Ishikawa (cell line): ENCODE data around the gene C2CD3.

ENCODE experiments used
- CREB1 ChIP-seq: IDR thresholded peaks from 2 replicates; pipeline ENCODE4 v1.6.1; 2012; ENCODE audit warnings: low read depth
- EP300 ChIP-seq: IDR thresholded peaks from 2 replicates; pipeline ENCODE4 v1.6.1; 2012; ENCODE audit warnings: borderline replicate concordance
- FOXM1 ChIP-seq: IDR thresholded peaks from 2 replicates; pipeline ENCODE4 v1.6.1; 2012; ENCODE audit warnings: low read depth, borderline replicate concordance
- MAX ChIP-seq: IDR thresholded peaks from 2 replicates; pipeline ENCODE4 v1.6.1; 2012
- RAD21 ChIP-seq: IDR thresholded peaks from 2 replicates; pipeline ENCODE4 v1.6.1; 2012; ENCODE audit warnings: low read depth
- REST ChIP-seq: IDR thresholded peaks from 2 replicates; pipeline ENCODE4 v1.6.1; 2012; ENCODE audit warnings: low read depth, mild to moderate bottlenecking
- TAF1 ChIP-seq: IDR thresholded peaks from 2 replicates; pipeline ENCODE4 v1.6.1; 2012; ENCODE audit warnings: low read depth, mild to moderate bottlenecking
- TCF12 ChIP-seq: IDR thresholded peaks from 2 replicates; pipeline ENCODE4 v1.6.1; 2012; ENCODE audit warnings: low read depth
- TEAD4 ChIP-seq: IDR thresholded peaks from 2 replicates; pipeline ENCODE4 v1.6.1; 2012
- USF1 ChIP-seq: IDR thresholded peaks from 2 replicates; pipeline ENCODE4 v1.6.1; 2012
- YY1 ChIP-seq: IDR thresholded peaks from 2 replicates; pipeline ENCODE4 v1.6.1; 2012; ENCODE audit warnings: low read depth

- TF ChIP-seq EP300 = no peak
- TF ChIP-seq REST = no peak
- no peak for TF ChIP-seq RAD21
- no peak for TF ChIP-seq MAX
- no peak for TF ChIP-seq FOXM1
- no peak for TF ChIP-seq TAF1
- no peak for TF ChIP-seq TCF12
- no peak for TF ChIP-seq TEAD4
- TF ChIP-seq YY1 = no peak
- TF ChIP-seq CREB1 = no peak
- TF ChIP-seq USF1 = no peak
These were observed 195.4 kb downstream of the C2CD3 start for GRCh38 chr11:73975479-73975757.
